Esophagus squamous epithelium (tissue), 5 donors: ENCODE measurements around the gene LRG1. TPM values are rescaled to one million over a fixed set of nuclear protein-coding genes. Genes with fewer than 3 reads are reported as not detected.
"Not testable (repeated sequence)": the region's sequence is repeated elsewhere in the genome, so short reads cannot be mapped to it uniquely, and the experiment has no call there.

Experiments
- DNase-seq: peaks from one replicate; lab custom pipeline; 2025; lab: John Stamatoyannopoulos, UW
- H3K27ac ChIP-seq, 4 donors: fragments of 200-600 bp; sonication (generic); one replicate each; pipeline ENCODE4 v1.5.1; 2016 to 2019; ENCODE audit warnings: mild to moderate bottlenecking in 1 of 4
- H3K27me3 ChIP-seq, 4 donors: fragments of 200-600 bp; sonication (generic); 1 replicate in 3 of 4; 2 replicates in 1 of 4; pipeline versions ENCODE4 v1.5.1 to v1.6.0; 2017 to 2021; ENCODE audit warnings: antibody characterized with exemption in 1 of 4
- H3K36me3 ChIP-seq, 3 donors: fragments of 200-600 bp; sonication (generic); one replicate each; pipeline ENCODE4 v1.5.1; 2016 to 2019
- H3K4me1 ChIP-seq, 3 donors: fragments of 200-600 bp; sonication (generic); one replicate each; pipeline ENCODE4 v1.5.1; 2017 to 2019
- H3K4me3 ChIP-seq, 4 donors: fragments of 200-600 bp; sonication (generic); 1 replicate in 3 of 4; 2 replicates in 1 of 4; pipeline ENCODE4 v1.5.1; 2016 to 2019; ENCODE audit warnings: mild to moderate bottlenecking in 2 of 4, moderate library complexity in 1 of 4
- H3K9me3 ChIP-seq, 3 donors: fragments of 200-600 bp; sonication (generic); one replicate each; pipeline ENCODE4 v1.5.1; 2016 to 2019
- CTCF ChIP-seq, 6 experiments: fragments of 450-650 bp in 4 of 6; fragments of 200-600 bp in 2 of 6; sonication (generic) in 2 of 6; IDR thresholded peaks; one replicate each; pipeline ENCODE4 v1.5.1; 2016 to 2019; ENCODE audit warnings: antibody characterized with exemption in 6 of 6, mild to moderate bottlenecking in 4 of 6, moderate library complexity in 4 of 6
- POLR2A ChIP-seq, 4 donors: fragments of 450-650 bp; IDR thresholded peaks; one replicate each; pipeline ENCODE4 v1.6.1; 2017; ENCODE audit warnings: antibody characterized with exemption in 4 of 4, mild to moderate bottlenecking in 4 of 4, moderate library complexity in 3 of 4
- WGBS, 2 donors: methylation state at CpG; one replicate each; pipeline ENCODE4 v1.1.5; 2018; 5-methylcytosine and 5-hydroxymethylcytosine counted together
- intact Hi-C: fragments of 100-400 bp; cut with DNase I; formaldehyde crosslinking; loops from one replicate; pipeline ENCODE4 v1.15.0; 2022
- total RNA-seq, 4 donors: library from RNA; depleted of rRNA; stranded (reverse); fragments of >200 nt; gene quantifications; one replicate each; pipeline ENCODE4 v1.1.0, GENCODE V29; 2016
- donor health status: DM: yes; HTN: yes; CAD: no.

LRG1 gene
- total RNA-seq, 4 donors from 2014 or later = 3.8 to 53.0 (median 21.1) TPM

DNA sequence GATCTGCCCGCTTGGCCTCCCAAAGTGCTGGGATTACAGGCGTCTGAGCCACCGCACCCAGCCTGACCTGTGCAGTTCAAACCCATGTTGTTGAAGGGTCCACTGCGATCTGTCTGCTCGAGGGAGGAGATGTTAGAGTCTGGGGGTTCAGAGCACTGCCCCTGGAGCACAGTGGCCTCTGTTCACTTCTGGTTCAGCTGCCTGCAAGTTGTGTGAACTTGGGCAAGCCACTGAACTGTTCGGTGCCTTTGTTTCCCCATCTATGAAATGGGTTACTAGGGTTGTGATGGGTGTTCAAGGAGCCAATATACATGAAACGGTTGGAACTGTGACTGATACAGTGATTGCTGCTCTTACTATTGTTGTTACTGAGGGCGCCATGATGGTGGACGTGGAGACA, 6.5 kb downstream of the LRG1 start:
- no peak overlapping the region for H3K27ac ChIP-seq
- no peaks in the 10 kb centered on the region for H3K36me3 ChIP-seq
- peaks cover 0 to 26% (median 0%) of the 10 kb centered on the region in 4 donors for H3K27me3 ChIP-seq
- peaks cover 8 to 28% (median 16%) of the 10 kb centered on the region in 3 donors for H3K4me1 ChIP-seq
- no peak for DNase-seq
- WGBS, 2 donors = 59 to 64% methylated on average over 4 to 8 of the region's 9 CpGs
- no peak for TF ChIP-seq CTCF (IDR thresholded peaks at IDR 0.05)
- no peak for TF ChIP-seq POLR2A (IDR thresholded peaks at IDR 0.05)
- no peak overlapping the region for H3K4me3 ChIP-seq
- no peaks in the 10 kb centered on the region for H3K9me3 ChIP-seq
- intact Hi-C loops = no loop called here

DNA sequence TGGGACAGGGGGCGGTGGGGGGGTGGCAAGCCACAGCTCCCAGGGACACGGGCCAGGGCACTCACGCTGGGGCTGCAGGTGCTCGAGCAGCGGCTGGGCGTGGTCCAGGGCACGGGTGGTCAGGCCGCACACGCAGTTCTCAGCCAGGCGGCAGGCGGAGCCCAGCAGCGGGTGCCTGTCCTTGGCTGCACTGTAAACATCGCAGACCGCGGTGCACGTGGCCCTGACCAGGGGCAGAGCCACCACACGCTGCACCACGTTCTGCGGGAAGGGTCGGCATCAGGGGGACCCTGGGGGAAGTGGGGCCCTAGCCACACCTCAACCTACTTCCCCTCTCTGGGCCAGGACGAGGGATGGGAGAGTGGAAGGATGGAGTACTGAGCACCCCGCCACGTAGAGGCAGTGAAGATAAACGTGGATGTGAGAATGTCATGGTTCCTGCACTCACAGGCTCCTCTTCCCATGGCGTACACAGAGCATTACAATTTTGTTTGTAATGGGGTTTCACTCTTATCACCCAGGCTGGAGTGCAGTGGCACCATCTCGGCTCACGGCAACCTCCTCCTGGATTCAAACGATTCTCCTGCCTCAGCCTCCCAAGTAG, 8.2 kb downstream of the LRG1 start:
- Histone ChIP-seq H3K9me3 (no peaks in the 10 kb centered on the region), H3K27me3 (peaks cover 0 to 19% (median 0%) of the 10 kb centered on the region in 4 donors), H3K36me3 (no peaks in the 10 kb centered on the region), H3K27ac (no peak overlapping the region), H3K4me3 (no peak overlapping the region), H3K4me1 (peaks cover 8 to 16% (median 11%) of the 10 kb centered on the region in 3 donors)
- WGBS, 2 donors = 23 to 48% methylated on average over 7 to 8 of the region's 28 CpGs
- no peak for DNase-seq
- intact Hi-C loops = no loop called here
- TF ChIP-seq CTCF (IDR thresholded peaks at IDR 0.05) (no peak), POLR2A (IDR thresholded peaks at IDR 0.05) (no peak)

- Histone ChIP-seq H3K36me3 (no peaks in the 10 kb centered on the region), H3K27me3 (peaks cover 0 to 2% (median 0%) of the 10 kb centered on the region in 4 donors), H3K9me3 (no peaks in the 10 kb centered on the region), H3K27ac (no peak overlapping the region), H3K4me1 (peaks cover 3 to 6% (median 4%) of the 10 kb centered on the region in 3 donors), H3K4me3 (no peak overlapping the region)
- intact Hi-C loops = no loop called here
- TF ChIP-seq CTCF (IDR thresholded peaks at IDR 0.05) (no peak), POLR2A (IDR thresholded peaks at IDR 0.05) (no peak)
- no peak for DNase-seq
- WGBS, 2 donors = 59 to 68% methylated on average over 5 to 11 of the region's 14 CpGs
Measured at GRCh38 chr19:4529924-4530522, 9.8 kb downstream of the LRG1 start.

DNA sequence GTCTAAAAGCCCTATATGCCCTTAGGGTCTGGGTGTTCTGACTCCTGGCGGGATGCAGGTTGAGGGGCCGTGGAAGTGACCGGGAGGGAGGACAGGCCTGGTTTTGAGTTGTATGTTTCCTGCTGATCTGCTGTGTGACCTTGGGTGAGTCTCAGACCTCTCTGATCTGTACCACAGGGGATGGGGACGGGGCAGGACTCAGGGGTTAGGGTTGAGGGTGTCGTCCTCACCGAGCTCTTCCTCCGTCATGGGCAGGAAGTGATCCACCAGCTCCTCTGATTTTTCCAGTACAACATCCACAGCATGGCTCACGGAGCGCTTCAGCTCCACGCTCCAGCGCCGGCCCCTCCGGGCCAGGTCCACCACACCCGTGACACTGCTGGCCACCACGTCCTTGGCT, 11.0 kb downstream of the LRG1 start:
- DNase-seq = no peak
- Histone ChIP-seq H3K27ac (no peak overlapping the region), H3K36me3 (no peaks in the 10 kb centered on the region), H3K9me3 (no peaks in the 10 kb centered on the region), H3K4me3 (no peak overlapping the region), H3K4me1 (no peaks in the 10 kb centered on the region), H3K27me3 (no peaks in the 10 kb centered on the region)
- TF ChIP-seq POLR2A (IDR thresholded peaks at IDR 0.05) (no peak), CTCF (IDR thresholded peaks at IDR 0.05) (no peak)
- intact Hi-C loops = no loop called here
- 73 to 89% methylated on average over 10 to 15 of the region's 15 CpGs for WGBS, 2 donors

GRCh38 chr19:4527377-4527776, 12.5 kb downstream of the LRG1 start:
- intact Hi-C loops, H3K9me3 ChIP-seq, H3K36me3 ChIP-seq, DNase-seq, H3K27ac ChIP-seq, H3K4me1 ChIP-seq, H3K27me3 ChIP-seq, H3K4me3 ChIP-seq: not testable (repeated sequence)
- WGBS, 2 donors = 83 to 86% methylated on average over 6 to 8 of the region's 8 CpGs
